ENCODE measurements around the gene SOX18.

DNA sequence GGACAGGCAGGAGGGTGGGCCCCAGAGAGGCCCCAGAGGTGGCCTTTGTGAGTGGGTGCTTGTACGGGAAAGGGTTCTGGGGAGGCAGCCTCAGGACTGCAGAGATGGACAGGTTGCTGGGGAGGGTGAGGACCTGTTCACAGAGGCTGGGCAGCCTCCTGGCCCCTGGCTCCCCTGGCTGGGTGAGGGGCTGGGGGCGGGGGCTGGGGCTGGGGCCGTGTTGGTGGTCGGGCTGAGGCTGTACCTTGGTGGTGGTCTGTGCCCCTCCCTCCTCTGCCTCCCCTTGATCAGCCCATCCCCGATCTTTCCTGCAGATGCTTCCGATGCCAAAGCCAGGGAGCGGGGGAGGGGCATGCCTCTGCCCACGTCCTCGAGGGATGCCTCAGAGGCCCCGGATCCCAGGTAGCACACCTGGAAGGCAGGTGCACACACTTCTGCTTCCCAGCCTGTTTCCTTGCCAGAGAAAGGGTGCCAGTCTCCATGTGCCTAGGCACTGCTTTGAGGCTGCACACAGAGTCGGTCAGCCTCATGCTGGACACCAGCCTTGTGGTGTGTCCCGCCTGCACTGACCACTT, 18.4 kb upstream of the SOX18 start:
- TF ChIP-seq CTCF (IDR thresholded peaks at IDR 0.05), result no peak
- no peak for TF ChIP-seq POLR2A (IDR thresholded peaks at IDR 0.05)

Measured in thyroid gland (tissue), 4 donors.